Spleen (tissue), 11 donors: ENCODE data around the gene ADGRL3. TPM values are rescaled to one million over a fixed set of nuclear protein-coding genes. Genes with fewer than 3 reads are reported as not detected.
"Not testable (repeated sequence)": the region's sequence is repeated elsewhere in the genome, so short reads cannot be mapped to it uniquely, and the experiment has no call there.

Source experiments
- DNase-seq: peaks from one replicate; pipeline ENCODE4 v3.0.0-alpha.2; 2020
- H3K27ac ChIP-seq, 8 donors: fragments of 200-600 bp; sonication (generic) in 7 of 8; 1 replicate in 4 of 8; 2 replicates in 4 of 8; pipeline versions ENCODE4 v1.5.0 to v1.8.0; 2016 to 2021; ENCODE audit warnings: inconsistent platforms in 4 of 8, mild to moderate bottlenecking in 4 of 8, moderate library complexity in 1 of 8
- H3K27me3 ChIP-seq, 7 donors: fragments of 200-600 bp; sonication (generic) in 6 of 7; replicated peaks in 1 of 7; 1 replicate in 4 of 7; 2 replicates in 3 of 7; pipeline versions ENCODE4 v1.5.0 to v1.8.0; 2016 to 2021; ENCODE audit warnings: inconsistent platforms in 3 of 7, mild to moderate bottlenecking in 1 of 7
- H3K36me3 ChIP-seq, 6 donors: fragments of 200-600 bp; sonication (generic) in 5 of 6; 1 replicate in 4 of 6; 2 replicates in 2 of 6; pipeline versions ENCODE4 v1.5.0 to v1.8.0; 2016 to 2021; ENCODE audit warnings: inconsistent platforms in 2 of 6
- H3K4me1 ChIP-seq, 6 donors: fragments of 200-600 bp; sonication (generic) in 5 of 6; 1 replicate in 3 of 6; 2 replicates in 3 of 6; pipeline versions ENCODE4 v1.5.0 to v1.8.0; 2016 to 2021; ENCODE audit warnings: inconsistent platforms in 3 of 6
- H3K4me3 ChIP-seq, 8 donors: fragments of 200-600 bp; sonication (generic) in 7 of 8; 1 replicate in 4 of 8; 2 replicates in 4 of 8; pipeline versions ENCODE4 v1.5.0 to v1.8.0; 2016 to 2021; ENCODE audit warnings: inconsistent platforms in 4 of 8, mild to moderate bottlenecking in 4 of 8, moderate library complexity in 2 of 8
- H3K9me3 ChIP-seq, 8 donors: fragments of 200-600 bp; sonication (generic) in 7 of 8; 1 replicate in 4 of 8; 2 replicates in 4 of 8; pipeline versions ENCODE4 v1.5.0 to v1.8.0; 2016 to 2021; ENCODE audit warnings: inconsistent platforms in 4 of 8
- POLR2A ChIP-seq, 3 donors: fragments of 450-650 bp; IDR thresholded peaks; one replicate each; pipeline ENCODE4 v1.5.1; 2017; ENCODE audit warnings: antibody characterized with exemption in 3 of 3, mild to moderate bottlenecking in 1 of 3
- POLR2AphosphoS5 ChIP-seq, 3 donors: sonication (generic); formaldehyde crosslinking; IDR thresholded peaks; one replicate each; pipeline ENCODE4 v1.5.1; 2017; ENCODE audit warnings: antibody characterized with exemption in 3 of 3
- WGBS, 5 donors: extraction: QIAGEN DNeasy Blood & Tissue Kit in 3 of 5; methylation state at CpG; one replicate each; pipeline versions ENCODE4 v1.1.5 to v1.1.7; 2013 to 2018; 5-methylcytosine and 5-hydroxymethylcytosine counted together
- intact Hi-C: fragments of 100-400 bp; cut with DNase I; formaldehyde crosslinking; loops from one replicate; pipeline ENCODE4 v1.15.0; 2023; ENCODE audit warnings: low total_unique reads
- polyA plus RNA-seq, 3 donors: library from polyadenylated mRNA; stranded (reverse); fragments of 200-250 nt; gene quantifications; one replicate each; pipeline ENCODE4 v1.2.1, GENCODE V29; 2013
- total RNA-seq, 7 donors: library from RNA; depleted of rRNA in 3 of 7; stranded (reverse); fragments of >200 nt in 3 of 7; fragmentation: NEBNext Ultra II Directional in 4 of 7; extraction: Animal tissue kit (Norgen Biotek cat#: 25700) in 4 of 7; gene quantifications; one replicate each; pipeline versions ENCODE4 v1.1.0 to v1.2.1, GENCODE V29; 2016 to 2021
- TF ChIP-seq, protein P1 (sequence below), 11 experiments: fragments of 200-600 bp in 7 of 11; fragments of 450-650 bp in 4 of 11; sonication (generic) in 4 of 11; IDR thresholded peaks in 8 of 11; conservative IDR thresholded peaks in 3 of 11; 1 replicate in 7 of 11; 2 replicates in 4 of 11; pipeline versions ENCODE4 v1.4.0 to v1.8.0; 2016 to 2021; ENCODE audit warnings: antibody characterized with exemption in 11 of 11, inconsistent platforms in 4 of 11, mild to moderate bottlenecking in 1 of 11
- donor health status: healthy with polysubstance abuse.
- donor health status: DM: no; HTN: no; CAD: no; lungs with moderate emphysema.
- donor health status: DM: no; HTN: no; CAD: no.
- donor health status: Bipolar disorder and iron deficiency.
- donor health status: healthy.
- donor health status: DM: no; HTN: no; CAD: no.
- donor health status: DM: yes; HTN: yes; CAD: no.

The ADGRL3 gene
- total and polyA plus RNA-seq, 10 donors, result 0.09 to 0.92 (median 0.46) TPM; not detected in 1

GRCh38 chr4:61507091-61507490 is 307.0 kb downstream of the ADGRL3 start:
- intact Hi-C loops, result no loop called here
- no peak for DNase-seq
- Histone ChIP-seq H3K27me3 (no peaks in the 10 kb centered on the region), H3K4me3 (no peak overlapping the region), H3K27ac (no peak overlapping the region), H3K9me3 (peaks cover 0 to 20% (median 5%) of the 10 kb centered on the region in 8 donors), H3K36me3 (no peaks in the 10 kb centered on the region), H3K4me1 (no peaks in the 10 kb centered on the region)
- 57 to 70% (median 63%) methylated on average over 2 of the region's 2 CpGs for WGBS, 5 donors
- TF ChIP-seq POLR2A (IDR thresholded peaks at IDR 0.05) (no peak), POLR2AphosphoS5 (IDR thresholded peaks at IDR 0.05) (no peak)
- TF ChIP-seq, protein P1, sequence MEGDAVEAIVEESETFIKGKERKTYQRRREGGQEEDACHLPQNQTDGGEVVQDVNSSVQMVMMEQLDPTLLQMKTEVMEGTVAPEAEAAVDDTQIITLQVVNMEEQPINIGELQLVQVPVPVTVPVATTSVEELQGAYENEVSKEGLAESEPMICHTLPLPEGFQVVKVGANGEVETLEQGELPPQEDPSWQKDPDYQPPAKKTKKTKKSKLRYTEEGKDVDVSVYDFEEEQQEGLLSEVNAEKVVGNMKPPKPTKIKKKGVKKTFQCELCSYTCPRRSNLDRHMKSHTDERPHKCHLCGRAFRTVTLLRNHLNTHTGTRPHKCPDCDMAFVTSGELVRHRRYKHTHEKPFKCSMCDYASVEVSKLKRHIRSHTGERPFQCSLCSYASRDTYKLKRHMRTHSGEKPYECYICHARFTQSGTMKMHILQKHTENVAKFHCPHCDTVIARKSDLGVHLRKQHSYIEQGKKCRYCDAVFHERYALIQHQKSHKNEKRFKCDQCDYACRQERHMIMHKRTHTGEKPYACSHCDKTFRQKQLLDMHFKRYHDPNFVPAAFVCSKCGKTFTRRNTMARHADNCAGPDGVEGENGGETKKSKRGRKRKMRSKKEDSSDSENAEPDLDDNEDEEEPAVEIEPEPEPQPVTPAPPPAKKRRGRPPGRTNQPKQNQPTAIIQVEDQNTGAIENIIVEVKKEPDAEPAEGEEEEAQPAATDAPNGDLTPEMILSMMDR (IDR thresholded peaks at IDR 0.05 in 8 of 11, conservative IDR thresholded peaks at IDR 0.05 in 3 of 11), result no peak

GRCh38 chr4:61509721-61510241 is 309.7 kb downstream of the ADGRL3 start:
- DNase-seq, H3K27me3 ChIP-seq, intact Hi-C loops, H3K4me1 ChIP-seq, H3K27ac ChIP-seq, H3K36me3 ChIP-seq, H3K4me3 ChIP-seq: not testable (repeated sequence)
- WGBS, 5 donors, result 88 to 96% (median 92%) methylated on average over 3 of the region's 3 CpGs
- H3K9me3 ChIP-seq, result peaks cover 0 to 17% (median 5%) of the 10 kb centered on the region in 8 donors

DNA sequence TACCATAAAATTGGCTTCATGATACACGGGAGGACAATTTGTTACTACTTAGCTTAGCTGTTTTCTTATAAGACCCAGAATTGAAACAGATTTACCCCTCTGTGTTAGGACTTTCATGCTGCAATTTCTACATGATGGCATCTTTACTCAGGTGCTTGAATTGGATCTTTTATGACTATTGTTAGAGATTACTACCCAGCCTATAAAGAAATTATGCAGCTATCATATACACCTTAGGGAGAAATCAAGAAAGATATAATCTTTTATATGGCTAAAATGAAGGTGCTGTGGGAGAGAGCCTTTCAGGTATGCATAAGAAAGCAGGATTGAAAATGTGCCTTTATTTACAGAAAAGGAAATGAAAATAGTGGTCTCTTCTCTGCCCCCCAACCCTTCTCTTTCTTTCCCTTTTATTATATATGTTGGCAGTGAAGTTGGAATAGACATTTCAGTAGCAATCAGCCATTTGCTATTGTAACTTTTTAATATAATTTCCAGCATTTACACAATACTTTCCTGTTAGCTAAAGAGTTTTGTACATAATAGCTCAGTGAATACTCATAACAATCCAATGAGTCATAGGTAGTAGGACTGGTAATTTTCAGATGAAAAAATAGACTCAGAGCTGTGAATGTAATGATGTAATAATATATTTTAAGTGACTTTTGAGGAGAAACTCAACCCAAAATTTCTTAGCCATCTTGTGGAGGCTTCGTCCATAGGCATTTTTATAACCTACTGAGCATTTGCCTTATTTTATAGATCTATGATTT is 311.8 kb downstream of the ADGRL3 start:
- 65 to 87% (median 75%) methylated on average over 2 of the region's 2 CpGs for WGBS, 5 donors
- peaks cover 0 to 17% (median 5%) of the 10 kb centered on the region in 8 donors for H3K9me3 ChIP-seq
- H3K4me3 ChIP-seq, result no peak overlapping the region
- H3K27me3 ChIP-seq, result no peaks in the 10 kb centered on the region
- no peaks in the 10 kb centered on the region for H3K36me3 ChIP-seq
- no peaks in the 10 kb centered on the region for H3K4me1 ChIP-seq
- intact Hi-C loops, result no loop called here
- H3K27ac ChIP-seq, result no peak overlapping the region
- DNase-seq, result no peak
- no peak for TF ChIP-seq POLR2A (IDR thresholded peaks at IDR 0.05)
- no peak for TF ChIP-seq POLR2AphosphoS5 (IDR thresholded peaks at IDR 0.05)
- TF ChIP-seq, protein P1 (IDR thresholded peaks at IDR 0.05 in 8 of 11, conservative IDR thresholded peaks at IDR 0.05 in 3 of 11), result no peak

DNA sequence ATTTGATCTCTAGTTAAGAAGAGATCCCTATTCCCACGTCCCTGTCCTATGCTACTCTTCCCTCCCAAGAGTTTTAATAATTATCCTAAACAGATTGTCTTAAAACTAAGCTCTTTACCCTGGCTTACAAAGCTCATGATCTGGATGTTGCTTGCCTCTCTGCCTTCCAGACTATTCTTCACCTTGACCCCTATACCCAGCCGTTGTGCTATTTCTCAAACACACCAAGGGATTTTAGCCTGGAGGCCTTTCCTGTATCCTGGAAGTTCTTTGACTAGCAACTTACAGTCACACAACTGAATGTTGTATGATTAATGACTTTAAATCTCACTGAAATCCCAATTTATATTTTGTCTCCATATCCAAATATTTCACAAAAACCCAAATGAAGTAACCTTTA is 314.9 kb downstream of the ADGRL3 start:
- intact Hi-C loops, result no loop called here
- Histone ChIP-seq H3K27me3 (peaks cover 0 to 5% (median 0%) of the 10 kb centered on the region in 7 donors), H3K9me3 (peaks cover 0 to 18% (median 2%) of the 10 kb centered on the region in 8 donors), H3K27ac (no peak overlapping the region), H3K4me1 (no peaks in the 10 kb centered on the region), H3K36me3 (no peaks in the 10 kb centered on the region), H3K4me3 (no peak overlapping the region)
- TF ChIP-seq POLR2AphosphoS5 (IDR thresholded peaks at IDR 0.05) (no peak), POLR2A (IDR thresholded peaks at IDR 0.05) (no peak)
- TF ChIP-seq, protein P1 (IDR thresholded peaks at IDR 0.05 in 8 of 11, conservative IDR thresholded peaks at IDR 0.05 in 3 of 11), result no peak
- WGBS, 5 donors, result 21 to 64% (median 26%) methylated on average over 2 of the region's 2 CpGs
- DNase-seq, result no peak
